Measurements from ENCODE around the gene MARK4. TPM values are rescaled to one million over a fixed set of nuclear protein-coding genes. Genes with fewer than 3 reads are reported as not detected.

Gene MARK4
- total and polyA plus RNA-seq, 8 donors: 8.8 to 120 (median 18.4) TPM

DNA sequence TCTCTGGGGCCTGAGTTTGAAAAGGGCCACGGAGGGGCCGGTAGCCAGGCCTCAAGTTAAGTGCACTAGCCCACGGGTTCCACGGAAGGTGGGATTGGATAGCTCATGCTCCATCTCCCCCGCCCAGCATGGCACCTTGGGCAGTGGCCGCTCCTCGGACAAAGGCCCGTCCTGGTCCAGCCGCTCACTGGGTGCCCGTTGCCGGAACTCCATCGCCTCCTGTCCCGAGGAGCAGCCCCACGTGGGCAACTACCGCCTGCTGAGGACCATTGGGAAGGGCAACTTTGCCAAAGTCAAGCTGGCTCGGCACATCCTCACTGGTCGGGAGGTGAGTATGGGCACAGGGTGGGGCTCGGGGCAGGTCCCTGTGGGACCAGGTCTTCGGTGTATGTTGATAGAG, 7.8 kb downstream of the MARK4 start:
- DNase-seq: no peak
- H3K36me3 ChIP-seq: peaks cover 0 to 35% (median 26%) of the 10 kb centered on the region in 4 donors
- no peak overlapping the region for H3K4me3 ChIP-seq
- peaks cover 4 to 12% (median 8%) of the 10 kb centered on the region in 4 donors for H3K4me1 ChIP-seq
- intact Hi-C loops (cut with DNase I; ENCODE audit: low total_unique reads): no loop called here
- no peaks in the 10 kb centered on the region for H3K9me3 ChIP-seq
- no peaks in the 10 kb centered on the region for H3K27me3 ChIP-seq
- no peak for TF ChIP-seq POLR2A (IDR thresholded peaks at IDR 0.05)
- no peak for TF ChIP-seq POLR2AphosphoS5 (IDR thresholded peaks at IDR 0.05)
- TF ChIP-seq, protein P1, sequence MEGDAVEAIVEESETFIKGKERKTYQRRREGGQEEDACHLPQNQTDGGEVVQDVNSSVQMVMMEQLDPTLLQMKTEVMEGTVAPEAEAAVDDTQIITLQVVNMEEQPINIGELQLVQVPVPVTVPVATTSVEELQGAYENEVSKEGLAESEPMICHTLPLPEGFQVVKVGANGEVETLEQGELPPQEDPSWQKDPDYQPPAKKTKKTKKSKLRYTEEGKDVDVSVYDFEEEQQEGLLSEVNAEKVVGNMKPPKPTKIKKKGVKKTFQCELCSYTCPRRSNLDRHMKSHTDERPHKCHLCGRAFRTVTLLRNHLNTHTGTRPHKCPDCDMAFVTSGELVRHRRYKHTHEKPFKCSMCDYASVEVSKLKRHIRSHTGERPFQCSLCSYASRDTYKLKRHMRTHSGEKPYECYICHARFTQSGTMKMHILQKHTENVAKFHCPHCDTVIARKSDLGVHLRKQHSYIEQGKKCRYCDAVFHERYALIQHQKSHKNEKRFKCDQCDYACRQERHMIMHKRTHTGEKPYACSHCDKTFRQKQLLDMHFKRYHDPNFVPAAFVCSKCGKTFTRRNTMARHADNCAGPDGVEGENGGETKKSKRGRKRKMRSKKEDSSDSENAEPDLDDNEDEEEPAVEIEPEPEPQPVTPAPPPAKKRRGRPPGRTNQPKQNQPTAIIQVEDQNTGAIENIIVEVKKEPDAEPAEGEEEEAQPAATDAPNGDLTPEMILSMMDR (IDR thresholded peaks at IDR 0.05): no peak
- no peak for TF ChIP-seq EP300 (IDR thresholded peaks at IDR 0.05)
- 91 to 98% (median 96%) methylated on average over 9 to 19 of the region's 19 CpGs for WGBS, 5 donors
- H3K27ac ChIP-seq: no peak overlapping the region

DNA sequence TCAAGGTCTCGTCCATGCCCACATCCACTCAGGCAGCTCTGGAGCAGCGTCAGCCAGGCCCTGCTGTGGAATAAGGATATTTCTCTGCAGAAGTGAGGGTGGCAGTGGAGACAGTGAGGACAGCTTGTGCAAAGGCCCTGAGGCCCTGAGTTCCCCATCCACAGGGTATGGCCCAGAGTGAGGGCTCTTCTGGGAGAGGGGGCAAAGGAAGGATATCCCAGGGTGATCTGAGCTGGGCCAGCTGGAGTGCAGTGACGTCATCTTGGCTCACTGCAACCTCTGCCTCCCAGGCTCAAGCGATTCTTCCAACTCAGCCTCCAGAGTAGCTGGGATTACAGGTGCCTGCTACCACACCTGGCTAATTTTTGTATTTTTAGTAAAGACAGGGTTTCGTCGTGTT, 11.5 kb downstream of the MARK4 start:
- DNase-seq: no peak
- 84 to 95% (median 93%) methylated on average over 6 of the region's 6 CpGs for WGBS, 5 donors
- Histone ChIP-seq H3K9me3 (no peaks in the 10 kb centered on the region), H3K27ac (no peak overlapping the region), H3K4me1 (no peaks in the 10 kb centered on the region), H3K27me3 (no peaks in the 10 kb centered on the region), H3K36me3 (peaks cover 0 to 61% (median 45%) of the 10 kb centered on the region in 4 donors), H3K4me3 (no peak overlapping the region)
- intact Hi-C loops (cut with DNase I; ENCODE audit: low total_unique reads): no loop called here
- TF ChIP-seq EP300 (IDR thresholded peaks at IDR 0.05) (no peak), POLR2AphosphoS5 (IDR thresholded peaks at IDR 0.05) (no peak)
- TF ChIP-seq, protein P1 (IDR thresholded peaks at IDR 0.05): no peak

DNA sequence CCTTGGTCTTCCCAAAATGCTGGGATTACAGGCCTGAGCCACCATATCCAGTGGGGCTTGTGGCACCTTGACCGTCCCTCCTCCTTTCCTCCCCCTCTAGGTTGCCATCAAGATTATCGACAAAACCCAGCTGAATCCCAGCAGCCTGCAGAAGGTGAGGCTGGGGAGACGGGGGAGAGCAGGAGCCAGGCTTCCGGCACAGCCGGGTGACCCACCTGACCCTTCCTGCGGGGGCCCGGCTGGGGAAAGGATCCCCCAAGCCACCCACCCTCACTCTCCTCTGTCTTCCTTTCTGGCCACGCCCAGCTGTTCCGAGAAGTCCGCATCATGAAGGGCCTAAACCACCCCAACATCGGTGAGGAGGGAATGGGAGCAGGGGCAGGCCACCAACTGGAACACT, 11.9 kb downstream of the MARK4 start:
- no peak overlapping the region for H3K4me3 ChIP-seq
- intact Hi-C loops (cut with DNase I; ENCODE audit: low total_unique reads): no loop called here
- H3K27me3 ChIP-seq: no peaks in the 10 kb centered on the region
- no peak for DNase-seq
- no peak for TF ChIP-seq POLR2A (IDR thresholded peaks at IDR 0.05)
- TF ChIP-seq, protein P1 (IDR thresholded peaks at IDR 0.05): no peak
- no peak for TF ChIP-seq POLR2AphosphoS5 (IDR thresholded peaks at IDR 0.05)
- TF ChIP-seq EP300 (IDR thresholded peaks at IDR 0.05): no peak
- peaks cover 0 to 65% (median 50%) of the 10 kb centered on the region in 4 donors for H3K36me3 ChIP-seq
- no peaks in the 10 kb centered on the region for H3K9me3 ChIP-seq
- no peak overlapping the region for H3K27ac ChIP-seq
- WGBS, 5 donors: 85 to 94% (median 91%) methylated on average over 9 to 11 of the region's 11 CpGs
- H3K4me1 ChIP-seq: no peaks in the 10 kb centered on the region

DNA sequence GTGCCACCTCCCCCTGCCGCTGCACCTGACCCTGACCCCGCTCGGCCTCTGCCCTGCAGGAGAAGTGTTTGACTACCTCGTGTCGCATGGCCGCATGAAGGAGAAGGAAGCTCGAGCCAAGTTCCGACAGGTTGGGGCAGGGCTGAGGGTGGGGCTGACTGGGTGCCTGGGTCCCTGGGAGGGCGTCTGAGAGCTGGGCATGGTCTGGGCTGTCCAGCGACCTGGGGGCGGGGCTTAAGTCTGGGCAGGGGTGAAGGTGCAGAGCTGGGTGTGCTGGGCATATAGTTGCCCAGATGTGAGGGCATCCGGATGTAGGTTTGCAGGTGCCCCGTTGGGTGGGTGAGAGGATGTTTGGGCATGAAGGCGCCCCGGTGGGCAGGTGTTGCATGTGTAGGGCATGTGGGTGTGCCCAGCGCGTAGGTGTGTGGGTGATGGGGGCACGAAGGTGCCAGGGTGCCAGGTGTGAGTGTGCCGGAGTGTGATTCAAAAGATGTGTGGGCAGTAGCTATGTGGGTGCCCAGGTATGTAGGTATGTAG, 13.8 kb downstream of the MARK4 start:
- intact Hi-C loops (cut with DNase I; ENCODE audit: low total_unique reads): no loop called here
- WGBS, 5 donors: 77 to 93% (median 89%) methylated on average over 19 of the region's 19 CpGs
- H3K4me3 ChIP-seq: no peak overlapping the region
- H3K27me3 ChIP-seq: no peaks in the 10 kb centered on the region
- TF ChIP-seq POLR2A (IDR thresholded peaks at IDR 0.05) (no peak), EP300 (IDR thresholded peaks at IDR 0.05) (no peak), POLR2AphosphoS5 (IDR thresholded peaks at IDR 0.05) (no peak)
- TF ChIP-seq, protein P1 (IDR thresholded peaks at IDR 0.05): no peak
- H3K9me3 ChIP-seq: no peaks in the 10 kb centered on the region
- H3K36me3 ChIP-seq: peaks cover 0 to 73% (median 57%) of the 10 kb centered on the region in 4 donors
- DNase-seq: no peak
- no peaks in the 10 kb centered on the region for H3K4me1 ChIP-seq
- no peak overlapping the region for H3K27ac ChIP-seq
